ENCODE measurements around the gene OR1E2.
"Not testable (repeated sequence)": the region's sequence is repeated elsewhere in the genome, so short reads cannot be mapped to it uniquely, and the experiment has no call there.

GRCh38 chr17:3466355-3466754 is 32.7 kb upstream of the OR1E2 start:
- not testable (repeated sequence) for TF ChIP-seq CTCF (IDR thresholded peaks at IDR 0.05); REST (IDR thresholded peaks at IDR 0.05; ENCODE audit: insufficient read depth in 1 of 2, low read depth in 2 of 2, low read length in 1 of 2)
